Panc1 (cell line): ENCODE results near the gene SLC22A23. TPM values are rescaled to one million over a fixed set of nuclear protein-coding genes. Genes with fewer than 3 reads are reported as not detected.

ENCODE experiments used
- ATAC-seq: fragments of 200-7000 bp; cut with Tn5 transposase; 2 replicates; pipeline ENCODE4 v1.9.1; 2020; ENCODE audit warnings: mild to moderate bottlenecking, moderate library complexity
- BruUV-seq: library from RNA; stranded (reverse); fragments of 400-500 nt; replicated peaks from 2 replicates; lab custom pipeline; 2021; lab: Mats Ljungman, UMichigan
- CTCF ChIA-PET: fragments of 300-600 bp; sonication (Branson Sonifier 250); formaldehyde crosslinking; loops from one replicate; lab custom pipeline; 2022; ENCODE audit warnings: antibody characterized with exemption; lab: Charles Lee
- POLR2A ChIA-PET: fragments of 300-600 bp; sonication (Branson Sonifier 250); formaldehyde crosslinking; loops from one replicate; lab custom pipeline; 2022; ENCODE audit warnings: antibody characterized with exemption; lab: Charles Lee
- DNase-seq: peaks from one replicate; pipeline ENCODE4 v3.0.0-alpha.2; 2010; ENCODE audit warnings: low read depth, low spot score
- H3K27ac ChIP-seq: 2 replicates; pipeline ENCODE4 v1.5.1; 2011; ENCODE audit warnings: mild to moderate bottlenecking, low read length, inconsistent platforms
- H3K27me3 ChIP-seq: fragments of 200-500 bp; sonication (Bioruptor generic); 2 replicates; pipeline ENCODE4 v1.6.0; 2014; ENCODE audit warnings: low read length, inconsistent platforms; ENCODE audit not compliant: control insufficient read depth, insufficient read depth
- H3K36me3 ChIP-seq: fragments of 200-500 bp; sonication (Bioruptor generic); 2 replicates; pipeline ENCODE4 v1.5.1; 2014; ENCODE audit warnings: inconsistent platforms, mild to moderate bottlenecking, low read length, moderate library complexity; ENCODE audit not compliant: control insufficient read depth, insufficient read depth
- H3K4me1 ChIP-seq: 2 replicates; pipeline ENCODE4 v1.5.1; 2011; ENCODE audit warnings: inconsistent platforms, mild to moderate bottlenecking, low read length, moderate library complexity; ENCODE audit not compliant: control insufficient read depth, insufficient read depth
- H3K4me3 ChIP-seq, 2 experiments: 2 replicates each; pipeline ENCODE4 v1.5.1; 2011 to 2012; ENCODE audit warnings: low read depth in 2 of 2, low read length in 2 of 2, mild to moderate bottlenecking in 2 of 2, inconsistent platforms in 1 of 2, moderate library complexity in 1 of 2
- H3K9me3 ChIP-seq: fragments of 200-500 bp; sonication (Bioruptor generic); 2 replicates; pipeline ENCODE4 v1.5.1; 2014; ENCODE audit warnings: low read depth, mild to moderate bottlenecking, inconsistent platforms, low read length, moderate library complexity; ENCODE audit not compliant: control insufficient read depth, insufficient read depth
- CTCF ChIP-seq: fragments of 450-650 bp; IDR thresholded peaks from 2 replicates; pipeline ENCODE4 v1.5.1; 2017; ENCODE audit warnings: mild to moderate bottlenecking
- POLR2AphosphoS5 ChIP-seq: IDR thresholded peaks from 2 replicates; pipeline ENCODE4 v1.6.1; 2012; ENCODE audit warnings: mild to moderate bottlenecking, low read depth, low read length, moderate library complexity
- REST ChIP-seq, 2 experiments: IDR thresholded peaks; 2 replicates each; pipeline ENCODE4 v1.6.1; 2011 to 2012; ENCODE audit warnings: low read depth in 2 of 2, control low read depth in 1 of 2, low read length in 1 of 2, mild to moderate bottlenecking in 1 of 2, moderate library complexity in 1 of 2; ENCODE audit not compliant: insufficient read depth in 1 of 2
- SIN3A ChIP-seq: IDR thresholded peaks from 2 replicates; pipeline ENCODE4 v1.6.1; 2012; ENCODE audit warnings: low read depth, mild to moderate bottlenecking, low read length, moderate library complexity, borderline replicate concordance; ENCODE audit not compliant: insufficient read depth
- TCF7L2 ChIP-seq: IDR thresholded peaks from 2 replicates; pipeline ENCODE4 v1.6.1; 2011; ENCODE audit warnings: mild to moderate bottlenecking, low read depth, low read length, inconsistent platforms
- in situ Hi-C: cut with HindIII; loops from 2 replicates; pipeline ENCODE4 v1.10.0; 2016; ENCODE audit warnings: low sequenced_read_pairs, low pct_unique_long_range_greater_than_20kb
- intact Hi-C: fragments of 100-400 bp; cut with micrococcal nuclease; formaldehyde crosslinking; loops from one replicate; pipeline ENCODE4 v1.10.0; 2022; ENCODE audit not compliant: unreplicated experiment
- total RNA-seq: library from RNA; stranded (reverse); gene quantifications from one replicate; pipeline ENCODE4 v1.2.1, GENCODE V29; 2021; ENCODE audit not compliant: unreplicated experiment

Gene SLC22A23
- total RNA-seq, 1 experiment from 2014 or later, result 4.5 TPM

GRCh38 chr6:3276174-3277167, 180.4 kb downstream of the SLC22A23 start:
- DNase-seq (no peak), ATAC-seq (no peak)
- in situ Hi-C loops (no loop called here), intact Hi-C loops (no loop called here)
- no peak overlapping the region for H3K27ac ChIP-seq
- H3K4me3 ChIP-seq, result no peak overlapping the region
- H3K27me3 ChIP-seq, result no peaks in the 10 kb centered on the region
- TF ChIP-seq SIN3A (no peak), TCF7L2 (no peak), CTCF (no peak), POLR2AphosphoS5 (no peak), REST (IDR thresholded peaks at IDR 0.05; ENCODE audit: insufficient read depth in 1 of 2, low read depth in 2 of 2, low read length in 1 of 2) (no peak)
- BruUV-seq, result no TSS peak
- ChIA-PET CTCF (no interaction called here), POLR2A (no interaction called here)
- H3K36me3 ChIP-seq, result peaks cover 4% of the 10 kb centered on the region; the same call in 1 of the 2 replicates
- no peaks in the 10 kb centered on the region for H3K4me1 ChIP-seq
- no peaks in the 10 kb centered on the region for H3K9me3 ChIP-seq

GRCh38 chr6:3273707-3274521, 182.9 kb downstream of the SLC22A23 start:
- CTCF ChIA-PET, result no interaction called here
- in situ Hi-C loops, result no loop called here

More at GRCh38 chr6:3273707-3274521, 182.9 kb downstream of the SLC22A23 start:
- Histone ChIP-seq H3K4me3 (no peak overlapping the region), H3K36me3 (peaks cover 4% of the 10 kb centered on the region; the same call in 1 of the 2 replicates), H3K9me3 (no peaks in the 10 kb centered on the region), H3K4me1 (no peaks in the 10 kb centered on the region), H3K27ac (no peak overlapping the region), H3K27me3 (no peaks in the 10 kb centered on the region)
- intact Hi-C loops, result no loop called here
- DNase-seq (no peak), ATAC-seq (no peak)
- TF ChIP-seq REST (IDR thresholded peaks at IDR 0.05; ENCODE audit: insufficient read depth in 1 of 2, low read depth in 2 of 2, low read length in 1 of 2) (no peak), POLR2AphosphoS5 (no peak), CTCF (no peak), TCF7L2 (no peak), SIN3A (no peak)
- POLR2A ChIA-PET, result no interaction called here
- no TSS peak for BruUV-seq
